ENCODE measurements around the gene CCIN. TPM values are rescaled to one million over a fixed set of nuclear protein-coding genes. Genes with fewer than 3 reads are reported as not detected.
"Not testable (repeated sequence)": the region's sequence is repeated elsewhere in the genome, so short reads cannot be mapped to it uniquely, and the experiment has no call there.

CCIN gene
- total RNA-seq, 2 donors from 2014 or later = 0.12 TPM; not detected in 1

DNA sequence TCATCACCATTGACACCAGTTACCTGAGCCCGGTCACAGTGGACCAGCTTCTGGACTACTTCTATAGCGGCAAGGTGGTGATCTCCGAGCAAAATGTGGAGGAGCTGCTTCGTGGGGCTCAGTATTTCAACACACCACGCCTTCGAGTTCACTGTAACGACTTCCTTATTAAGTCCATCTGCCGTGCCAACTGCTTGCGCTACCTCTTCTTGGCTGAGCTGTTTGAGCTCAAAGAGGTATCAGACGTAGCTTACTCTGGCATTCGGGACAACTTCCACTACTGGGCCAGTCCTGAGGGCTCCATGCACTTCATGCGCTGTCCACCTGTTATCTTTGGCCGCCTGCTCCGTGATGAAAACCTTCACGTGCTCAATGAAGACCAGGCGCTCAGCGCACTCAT is 520 bp downstream of the CCIN start:
- no peak for DNase-seq
- ATAC-seq (replicated peaks in 1 of 2) = no peak
- no peaks in the 10 kb centered on the region for H3K4me1 Mint-ChIP-seq (ENCODE audit: low read depth)
- no peak overlapping the region for H3K4me3 Mint-ChIP-seq
- no peaks in the 10 kb centered on the region for H3K9me3 Mint-ChIP-seq
- H3K27me3 Mint-ChIP-seq (ENCODE audit: low read depth) = no peaks in the 10 kb centered on the region
- no peak overlapping the region for H3K27ac Mint-ChIP-seq
- H3K36me3 Mint-ChIP-seq (ENCODE audit: insufficient read depth in 2 of 2) = no peaks in the 10 kb centered on the region

DNA sequence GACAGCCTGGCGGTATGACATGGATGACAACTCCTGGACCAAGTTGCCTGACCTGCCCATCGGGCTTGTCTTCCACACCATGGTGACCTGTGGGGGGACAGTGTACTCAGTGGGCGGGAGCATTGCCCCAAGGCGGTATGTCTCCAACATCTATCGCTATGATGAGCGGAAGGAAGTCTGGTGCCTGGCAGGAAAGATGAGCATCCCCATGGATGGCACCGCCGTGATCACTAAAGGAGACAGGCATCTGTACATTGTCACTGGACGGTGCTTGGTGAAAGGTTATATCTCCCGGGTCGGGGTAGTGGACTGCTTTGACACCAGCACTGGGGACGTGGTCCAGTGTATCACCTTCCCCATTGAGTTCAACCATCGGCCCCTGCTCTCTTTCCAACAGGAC is 1.3 kb downstream of the CCIN start:
- DNase-seq = no peak
- Mint-ChIP-seq H3K36me3 (ENCODE audit: insufficient read depth in 2 of 2) (no peaks in the 10 kb centered on the region), H3K4me3 (no peak overlapping the region), H3K4me1 (ENCODE audit: low read depth) (no peaks in the 10 kb centered on the region), H3K27ac (no peak overlapping the region), H3K9me3 (no peaks in the 10 kb centered on the region), H3K27me3 (ENCODE audit: low read depth) (no peaks in the 10 kb centered on the region)
- ATAC-seq (replicated peaks in 1 of 2) = no peak

DNA sequence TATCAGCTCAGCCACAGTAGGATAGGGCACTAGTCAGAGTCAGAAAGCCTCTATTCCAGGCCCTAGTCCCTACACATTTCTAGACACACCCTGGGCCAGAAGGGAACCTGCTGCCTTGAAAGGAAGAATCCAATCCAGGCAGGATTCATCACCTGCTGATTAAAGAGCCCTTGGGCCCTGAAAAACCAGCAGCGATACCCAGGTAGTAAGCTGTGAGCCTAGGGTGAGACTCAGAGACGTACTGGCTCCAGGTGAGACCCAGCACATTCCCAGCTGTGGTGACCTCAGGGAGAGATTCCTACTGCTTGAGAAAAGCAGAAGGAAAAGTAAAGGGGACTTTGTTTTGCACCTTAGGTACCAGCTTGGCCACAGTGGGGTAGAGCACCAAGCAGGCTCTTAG is 4.7 kb downstream of the CCIN start:
- peaks cover 5% of the 10 kb centered on the region for H3K4me1 Mint-ChIP-seq (ENCODE audit: low read depth)
- H3K9me3 Mint-ChIP-seq = no peaks in the 10 kb centered on the region
- no peak for ATAC-seq (replicated peaks in 1 of 2)
- DNase-seq = no peak
- H3K36me3 Mint-ChIP-seq (ENCODE audit: insufficient read depth in 2 of 2) = no peaks in the 10 kb centered on the region
- H3K4me3 Mint-ChIP-seq = no peak overlapping the region
- no peak overlapping the region for H3K27ac Mint-ChIP-seq
- H3K27me3 Mint-ChIP-seq (ENCODE audit: low read depth) = no peaks in the 10 kb centered on the region

DNA sequence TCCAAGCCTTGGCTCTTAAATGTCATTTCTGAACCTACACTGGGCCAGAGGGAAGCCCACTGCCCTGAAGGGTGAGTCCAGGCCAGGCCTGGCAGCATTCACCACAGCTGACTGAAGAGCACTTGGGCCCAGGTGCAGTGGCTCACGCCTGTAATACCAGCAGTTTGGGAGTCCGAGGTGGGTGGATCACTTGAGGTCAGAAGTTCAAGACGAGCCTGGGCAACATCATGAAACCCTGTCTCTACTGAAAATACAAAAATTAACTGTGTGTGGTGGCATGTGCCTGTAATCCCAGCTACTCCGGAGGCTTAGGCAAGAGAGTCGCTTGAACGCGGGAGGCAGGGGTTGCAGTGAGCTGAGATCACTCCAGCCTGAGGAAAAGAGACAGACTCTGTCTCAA is 5.1 kb downstream of the CCIN start:
- DNase-seq (no peak), ATAC-seq (replicated peaks in 1 of 2) (no peak)
- no peak overlapping the region for H3K27ac Mint-ChIP-seq
- no peaks in the 10 kb centered on the region for H3K36me3 Mint-ChIP-seq (ENCODE audit: insufficient read depth in 2 of 2)
- H3K4me1 Mint-ChIP-seq (ENCODE audit: low read depth) = peaks cover 5% of the 10 kb centered on the region
- no peaks in the 10 kb centered on the region for H3K9me3 Mint-ChIP-seq
- no peak overlapping the region for H3K4me3 Mint-ChIP-seq
- no peaks in the 10 kb centered on the region for H3K27me3 Mint-ChIP-seq (ENCODE audit: low read depth)

- no peaks in the 10 kb centered on the region for H3K9me3 Mint-ChIP-seq
- H3K27me3 Mint-ChIP-seq (ENCODE audit: low read depth) = no peaks in the 10 kb centered on the region
- no peak overlapping the region for H3K4me3 Mint-ChIP-seq
- H3K27ac Mint-ChIP-seq = no peak overlapping the region
- H3K4me1 Mint-ChIP-seq (ENCODE audit: low read depth) = peaks cover 5% of the 10 kb centered on the region
- no peak for DNase-seq
- H3K36me3 Mint-ChIP-seq (ENCODE audit: insufficient read depth in 2 of 2) = no peaks in the 10 kb centered on the region
- ATAC-seq (replicated peaks in 1 of 2) = no peak
These were observed 5.5 kb downstream of the CCIN start for GRCh38 chr9:36174731-36175130.

DNA sequence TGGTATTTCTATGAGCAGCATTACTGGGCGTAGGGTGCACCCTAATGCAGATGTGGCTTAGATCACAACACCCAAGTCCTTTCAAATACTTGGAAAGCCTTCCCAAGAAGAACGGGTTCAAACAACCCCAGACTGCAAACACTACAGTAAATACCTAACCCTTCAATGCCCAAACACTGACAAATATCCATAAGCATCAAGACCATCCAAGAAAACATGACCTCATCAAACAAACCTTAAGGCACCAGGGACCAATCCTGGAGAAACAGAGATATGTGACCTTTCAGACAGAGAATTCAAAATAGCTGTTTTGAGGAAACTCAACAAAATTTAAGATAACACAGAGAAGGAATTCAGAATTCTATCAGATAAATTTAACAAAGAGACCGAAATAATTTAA is 6.0 kb downstream of the CCIN start:
- not testable (repeated sequence) for H3K9me3 Mint-ChIP-seq; H3K4me3 Mint-ChIP-seq; H3K27ac Mint-ChIP-seq; ATAC-seq (replicated peaks in 1 of 2); H3K36me3 Mint-ChIP-seq (ENCODE audit: insufficient read depth in 2 of 2); H3K27me3 Mint-ChIP-seq (ENCODE audit: low read depth); DNase-seq; H3K4me1 Mint-ChIP-seq (ENCODE audit: low read depth)

DNA sequence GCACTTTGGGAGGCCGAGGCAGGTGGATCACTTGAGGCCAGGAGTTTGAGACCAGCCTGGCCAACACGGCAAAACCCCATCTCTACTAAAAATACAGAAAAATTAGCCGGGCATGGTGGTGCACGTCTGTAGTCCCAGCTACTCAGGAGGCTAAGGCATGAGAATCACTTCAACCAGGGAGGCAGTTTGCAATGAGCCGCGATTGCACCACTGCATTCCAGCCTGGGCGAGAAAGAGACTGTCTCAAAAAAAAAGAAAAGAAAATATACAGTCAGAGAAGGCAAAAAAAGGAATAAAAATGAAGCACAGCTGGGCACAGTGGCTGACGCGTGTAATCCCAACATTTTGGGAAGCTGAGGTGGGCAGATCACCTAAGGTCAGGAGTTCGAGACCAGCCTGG is 7.3 kb downstream of the CCIN start:
- not testable (repeated sequence) for DNase-seq; H3K36me3 Mint-ChIP-seq (ENCODE audit: insufficient read depth in 2 of 2); H3K27me3 Mint-ChIP-seq (ENCODE audit: low read depth); H3K4me1 Mint-ChIP-seq (ENCODE audit: low read depth); ATAC-seq (replicated peaks in 1 of 2); H3K9me3 Mint-ChIP-seq; H3K27ac Mint-ChIP-seq; H3K4me3 Mint-ChIP-seq

- no peaks in the 10 kb centered on the region for H3K9me3 Mint-ChIP-seq
- H3K36me3 Mint-ChIP-seq (ENCODE audit: insufficient read depth in 2 of 2) = no peaks in the 10 kb centered on the region
- peaks cover 5% of the 10 kb centered on the region for H3K4me1 Mint-ChIP-seq (ENCODE audit: low read depth)
- DNase-seq = no peak
- H3K4me3 Mint-ChIP-seq = no peak overlapping the region
- H3K27ac Mint-ChIP-seq = no peak overlapping the region
- no peak for ATAC-seq (replicated peaks in 1 of 2)
- H3K27me3 Mint-ChIP-seq (ENCODE audit: low read depth) = no peaks in the 10 kb centered on the region
These were observed 8.4 kb downstream of the CCIN start for GRCh38 chr9:36177571-36177970.

- not testable (repeated sequence) for H3K27ac Mint-ChIP-seq; DNase-seq; ATAC-seq (replicated peaks in 1 of 2); H3K36me3 Mint-ChIP-seq (ENCODE audit: insufficient read depth in 2 of 2); H3K9me3 Mint-ChIP-seq; H3K4me1 Mint-ChIP-seq (ENCODE audit: low read depth); H3K27me3 Mint-ChIP-seq (ENCODE audit: low read depth); H3K4me3 Mint-ChIP-seq
These were observed 11.1 kb downstream of the CCIN start for GRCh38 chr9:36180243-36180642.

GRCh38 chr9:36187414-36187813 is 18.2 kb downstream of the CCIN start:
- no peak overlapping the region for H3K4me3 Mint-ChIP-seq
- DNase-seq = no peak

GRCh38 chr9:36188212-36188611 is 19.0 kb downstream of the CCIN start:
- ATAC-seq (replicated peaks in 1 of 2) (no peak), DNase-seq (no peak)
- H3K27ac Mint-ChIP-seq = no peak overlapping the region
- no peaks in the 10 kb centered on the region for H3K9me3 Mint-ChIP-seq
- H3K4me1 Mint-ChIP-seq (ENCODE audit: low read depth) = peaks cover 26% of the 10 kb centered on the region
- no peak overlapping the region for H3K4me3 Mint-ChIP-seq
- H3K36me3 Mint-ChIP-seq (ENCODE audit: insufficient read depth in 2 of 2) = peaks cover 2 to 3% of the 10 kb centered on the region in 2 donors
- H3K27me3 Mint-ChIP-seq (ENCODE audit: low read depth) = peaks cover 13% of the 10 kb centered on the region

More at GRCh38 chr9:36187414-36187813, 18.2 kb downstream of the CCIN start:
- no peak for ATAC-seq (replicated peaks in 1 of 2)
- Mint-ChIP-seq H3K36me3 (ENCODE audit: insufficient read depth in 2 of 2) (peaks cover 2 to 3% of the 10 kb centered on the region in 2 donors), H3K4me1 (ENCODE audit: low read depth) (peaks cover 18% of the 10 kb centered on the region), H3K9me3 (no peaks in the 10 kb centered on the region), H3K27me3 (ENCODE audit: low read depth) (peaks cover 13% of the 10 kb centered on the region), H3K27ac (no peak overlapping the region)

GRCh38 chr9:36189976-36190375 is 20.8 kb downstream of the CCIN start:
- peaks cover 43% of the 10 kb centered on the region for H3K4me1 Mint-ChIP-seq (ENCODE audit: low read depth)
- H3K27me3 Mint-ChIP-seq (ENCODE audit: low read depth) = peaks cover 13% of the 10 kb centered on the region
- ATAC-seq (replicated peaks in 1 of 2) (no peak), DNase-seq (no peak)
- H3K27ac Mint-ChIP-seq = no peak overlapping the region
- H3K9me3 Mint-ChIP-seq = no peaks in the 10 kb centered on the region
- peaks cover 7 to 13% of the 10 kb centered on the region in 2 donors for H3K36me3 Mint-ChIP-seq (ENCODE audit: insufficient read depth in 2 of 2)
- H3K4me3 Mint-ChIP-seq = peak overlapping the region; percentile 98 to 100

GRCh38 chr9:36190388-36191289 is 21.5 kb downstream of the CCIN start, which contains the start of gene CLTA:
Gene CLTA, plus strand, starts transcription at chr9:36190921. Its CDS starts 136 bp downstream, at chr9:36191057.
- H3K27ac Mint-ChIP-seq = peak within 1 kb of the TSS; percentile 97

DNA sequence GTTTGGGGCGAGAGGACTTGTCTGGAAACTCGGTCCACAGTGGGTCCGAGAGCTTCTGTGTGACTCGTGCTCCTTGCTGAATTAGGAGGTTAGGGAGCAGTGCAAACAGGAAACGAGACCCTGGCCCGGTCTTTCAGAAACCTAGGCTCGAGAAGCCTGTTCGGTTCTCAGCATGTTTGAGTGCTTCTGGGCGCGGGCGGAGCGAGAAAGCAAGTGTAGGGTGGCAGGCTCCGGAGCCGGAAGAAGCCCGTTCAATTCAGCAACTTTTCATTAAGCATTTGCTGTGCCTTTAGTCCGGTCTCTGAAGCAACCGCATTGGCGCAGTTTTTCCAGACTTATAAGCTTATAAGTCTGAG is 22.1 kb downstream of the CCIN start:
- H3K4me1 Mint-ChIP-seq (ENCODE audit: low read depth) = peaks cover 48% of the 10 kb centered on the region
- H3K9me3 Mint-ChIP-seq = no peaks in the 10 kb centered on the region
- H3K27me3 Mint-ChIP-seq (ENCODE audit: low read depth) = peaks cover 13% of the 10 kb centered on the region
- peak overlapping the region; percentile 97 for H3K27ac Mint-ChIP-seq
- peaks cover 7 to 17% of the 10 kb centered on the region in 2 donors for H3K36me3 Mint-ChIP-seq (ENCODE audit: insufficient read depth in 2 of 2)
- ATAC-seq (replicated peaks in 1 of 2) (peak; percentile 10 to 14), DNase-seq (peak; percentile 48 to 54)
- peak overlapping the region; percentile 98 to 100 for H3K4me3 Mint-ChIP-seq

More at GRCh38 chr9:36190388-36191289, 21.5 kb downstream of the CCIN start, which contains the start of gene CLTA:
- DNase-seq = peak; percentile 95 to 96
- H3K4me1 Mint-ChIP-seq (ENCODE audit: low read depth) = peaks cover 48% of the 10 kb centered on the region
- H3K36me3 Mint-ChIP-seq (ENCODE audit: insufficient read depth in 2 of 2) = peaks cover 7 to 17% of the 10 kb centered on the region in 2 donors
- peak; percentile 99 for ATAC-seq (replicated peaks in 1 of 2)
- peaks cover 13% of the 10 kb centered on the region for H3K27me3 Mint-ChIP-seq (ENCODE audit: low read depth)
- peak within 1 kb of the TSS; percentile 98 to 100 for H3K4me3 Mint-ChIP-seq
- H3K9me3 Mint-ChIP-seq = no peaks in the 10 kb centered on the region

Measured in activated T-cell treated with anti-CD3 and anti-CD28 coated beads, Interleukin-2, amount 50 U/mL, for 72 hours (primary cell).